GM10266 (cell line): Measurements from ENCODE around the gene COX6A2.

Source experiments
- DNase-seq: peaks from one replicate; pipeline ENCODE4 v3.0.0; 2012; ENCODE audit errors: extremely low spot score
- TF ChIP-seq, protein P1 (sequence below): IDR thresholded peaks from 2 replicates; pipeline ENCODE4 v1.5.1; 2012; ENCODE audit warnings: mild to moderate bottlenecking, low read depth; ENCODE audit not compliant: control insufficient read depth, insufficient read depth; ENCODE audit errors: missing control alignments

The COX6A2 gene

DNA sequence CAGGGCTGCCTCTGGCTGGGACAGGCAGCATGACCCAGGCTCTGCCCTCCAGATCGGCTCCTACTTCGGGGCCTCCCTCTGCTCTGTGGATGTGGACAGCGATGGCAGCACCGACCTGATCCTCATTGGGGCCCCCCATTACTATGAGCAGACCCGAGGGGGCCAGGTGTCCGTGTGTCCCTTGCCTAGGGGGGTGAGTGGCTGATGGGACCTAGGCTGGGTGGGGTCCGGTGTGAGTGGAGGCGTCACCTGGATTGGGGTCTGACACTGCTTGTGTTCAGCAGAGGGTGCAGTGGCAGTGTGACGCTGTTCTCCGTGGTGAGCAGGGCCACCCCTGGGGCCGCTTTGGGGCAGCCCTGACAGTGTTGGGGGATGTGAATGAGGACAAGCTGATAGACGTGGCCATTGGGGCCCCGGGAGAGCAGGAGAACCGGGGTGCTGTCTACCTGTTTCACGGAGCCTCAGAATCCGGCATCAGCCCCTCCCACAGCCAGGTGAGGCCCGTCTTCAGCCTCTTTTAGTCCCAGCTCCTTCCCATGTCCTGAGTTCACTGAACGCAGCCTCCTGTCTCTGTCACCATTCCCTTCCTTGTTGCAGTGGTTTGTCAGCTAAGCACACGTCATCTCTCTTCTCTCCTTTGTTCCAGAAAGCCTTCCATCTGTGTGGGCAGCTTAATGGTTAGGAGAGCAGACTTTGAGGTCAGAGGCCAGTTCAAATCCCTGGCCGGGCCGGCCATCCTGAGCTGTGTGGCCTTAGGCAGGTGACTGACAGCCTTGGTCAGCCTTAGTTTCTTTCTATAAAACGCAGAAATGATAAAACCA is 16.9 kb downstream of the COX6A2 start:
- no peak for DNase-seq
- TF ChIP-seq, protein P1, sequence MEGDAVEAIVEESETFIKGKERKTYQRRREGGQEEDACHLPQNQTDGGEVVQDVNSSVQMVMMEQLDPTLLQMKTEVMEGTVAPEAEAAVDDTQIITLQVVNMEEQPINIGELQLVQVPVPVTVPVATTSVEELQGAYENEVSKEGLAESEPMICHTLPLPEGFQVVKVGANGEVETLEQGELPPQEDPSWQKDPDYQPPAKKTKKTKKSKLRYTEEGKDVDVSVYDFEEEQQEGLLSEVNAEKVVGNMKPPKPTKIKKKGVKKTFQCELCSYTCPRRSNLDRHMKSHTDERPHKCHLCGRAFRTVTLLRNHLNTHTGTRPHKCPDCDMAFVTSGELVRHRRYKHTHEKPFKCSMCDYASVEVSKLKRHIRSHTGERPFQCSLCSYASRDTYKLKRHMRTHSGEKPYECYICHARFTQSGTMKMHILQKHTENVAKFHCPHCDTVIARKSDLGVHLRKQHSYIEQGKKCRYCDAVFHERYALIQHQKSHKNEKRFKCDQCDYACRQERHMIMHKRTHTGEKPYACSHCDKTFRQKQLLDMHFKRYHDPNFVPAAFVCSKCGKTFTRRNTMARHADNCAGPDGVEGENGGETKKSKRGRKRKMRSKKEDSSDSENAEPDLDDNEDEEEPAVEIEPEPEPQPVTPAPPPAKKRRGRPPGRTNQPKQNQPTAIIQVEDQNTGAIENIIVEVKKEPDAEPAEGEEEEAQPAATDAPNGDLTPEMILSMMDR: no peak

DNA sequence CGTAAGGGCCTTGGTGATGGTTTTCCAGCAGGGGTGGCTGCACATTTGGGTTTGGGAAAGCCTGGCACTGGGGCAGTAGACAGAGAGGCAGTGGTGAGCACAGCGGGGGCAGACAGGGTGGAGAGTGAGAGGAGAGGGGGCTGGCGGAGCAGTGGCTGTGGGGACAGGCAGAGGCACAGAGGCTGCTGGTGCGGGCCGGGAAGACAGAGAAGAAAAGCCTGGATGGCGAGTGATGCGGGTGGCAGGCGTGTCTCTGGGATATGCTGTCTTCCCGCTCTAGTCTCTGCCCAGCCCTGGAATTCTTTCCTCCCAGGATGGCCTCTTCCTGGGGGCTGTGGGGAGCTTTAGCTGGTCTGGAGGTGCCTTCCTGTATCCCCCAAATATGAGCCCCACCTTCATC is 18.1 kb downstream of the COX6A2 start:
- TF ChIP-seq, protein P1: no peak
- no peak for DNase-seq

DNA sequence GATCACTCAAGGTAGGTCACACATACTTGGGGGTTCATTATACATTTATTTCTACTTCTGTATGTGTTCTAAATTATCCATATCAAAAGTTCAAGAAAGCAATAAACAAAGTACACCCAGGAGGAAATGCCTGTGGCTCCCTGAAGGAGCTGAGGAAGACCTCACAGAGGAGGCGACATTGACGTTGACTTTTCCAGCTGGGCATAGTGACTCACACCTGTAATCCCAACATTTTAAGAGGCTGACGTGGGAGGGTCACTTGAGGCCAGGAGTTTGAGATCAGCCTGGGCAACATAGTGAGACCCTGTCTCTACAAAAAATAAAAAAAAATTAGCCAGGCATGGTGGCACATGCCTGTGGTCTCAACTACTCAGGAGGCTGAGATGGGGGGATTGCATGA is 18.7 kb downstream of the COX6A2 start:
- TF ChIP-seq, protein P1: no peak
- no peak for DNase-seq

DNA sequence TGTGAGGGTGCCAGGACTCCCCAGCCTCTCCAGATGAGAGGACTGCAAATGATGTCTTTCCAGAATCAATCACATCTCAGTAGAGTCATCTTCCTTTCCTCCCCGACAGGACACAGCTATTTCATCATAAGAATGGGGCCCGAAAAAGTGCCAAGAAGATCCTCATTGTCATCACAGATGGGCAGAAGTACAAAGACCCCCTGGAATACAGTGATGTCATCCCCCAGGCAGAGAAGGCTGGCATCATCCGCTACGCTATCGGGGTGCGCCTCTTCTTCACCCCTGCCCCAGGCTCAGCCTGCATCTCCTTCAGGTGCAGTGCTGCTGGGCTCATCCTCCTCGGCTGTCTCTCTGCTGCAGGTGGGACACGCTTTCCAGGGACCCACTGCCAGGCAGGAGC is 20.8 kb downstream of the COX6A2 start:
- TF ChIP-seq, protein P1: no peak
- DNase-seq: no peak

DNA sequence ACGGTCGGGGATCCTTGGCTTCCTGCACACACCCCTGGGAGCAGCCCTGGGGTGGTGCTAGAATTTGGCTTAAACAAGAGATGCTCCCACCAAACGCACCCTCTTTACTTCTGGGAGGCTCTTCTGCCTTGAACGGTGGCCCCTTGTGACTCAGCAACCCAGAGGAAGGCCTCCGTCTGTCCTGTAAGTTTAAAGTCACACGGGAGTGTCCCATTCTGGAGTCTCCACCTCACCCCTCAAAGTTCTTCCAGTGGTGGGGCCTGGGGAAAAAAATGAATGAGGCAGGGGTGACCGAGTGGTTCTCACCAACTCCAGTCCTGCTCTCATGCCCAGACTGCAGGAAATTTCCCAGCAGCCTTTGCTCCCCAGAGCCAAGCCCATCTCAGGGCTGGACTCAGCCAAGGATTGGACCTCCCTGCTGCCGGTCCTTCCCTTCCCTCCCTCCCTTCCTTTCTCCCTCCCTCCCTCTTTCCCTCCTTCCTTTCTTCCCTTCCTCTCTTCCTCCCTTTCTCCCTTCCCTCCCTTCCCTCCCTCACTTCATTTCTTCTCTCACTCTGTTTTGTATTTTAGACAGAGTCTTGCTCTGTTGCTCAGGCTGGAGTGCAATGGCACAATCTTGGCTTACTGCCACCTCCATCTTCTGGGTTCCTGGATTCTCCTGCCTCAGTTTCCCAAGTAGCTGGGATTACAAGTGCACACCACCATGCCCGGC is 23.7 kb downstream of the COX6A2 start:
- no peak for DNase-seq
- TF ChIP-seq, protein P1: no peak

DNA sequence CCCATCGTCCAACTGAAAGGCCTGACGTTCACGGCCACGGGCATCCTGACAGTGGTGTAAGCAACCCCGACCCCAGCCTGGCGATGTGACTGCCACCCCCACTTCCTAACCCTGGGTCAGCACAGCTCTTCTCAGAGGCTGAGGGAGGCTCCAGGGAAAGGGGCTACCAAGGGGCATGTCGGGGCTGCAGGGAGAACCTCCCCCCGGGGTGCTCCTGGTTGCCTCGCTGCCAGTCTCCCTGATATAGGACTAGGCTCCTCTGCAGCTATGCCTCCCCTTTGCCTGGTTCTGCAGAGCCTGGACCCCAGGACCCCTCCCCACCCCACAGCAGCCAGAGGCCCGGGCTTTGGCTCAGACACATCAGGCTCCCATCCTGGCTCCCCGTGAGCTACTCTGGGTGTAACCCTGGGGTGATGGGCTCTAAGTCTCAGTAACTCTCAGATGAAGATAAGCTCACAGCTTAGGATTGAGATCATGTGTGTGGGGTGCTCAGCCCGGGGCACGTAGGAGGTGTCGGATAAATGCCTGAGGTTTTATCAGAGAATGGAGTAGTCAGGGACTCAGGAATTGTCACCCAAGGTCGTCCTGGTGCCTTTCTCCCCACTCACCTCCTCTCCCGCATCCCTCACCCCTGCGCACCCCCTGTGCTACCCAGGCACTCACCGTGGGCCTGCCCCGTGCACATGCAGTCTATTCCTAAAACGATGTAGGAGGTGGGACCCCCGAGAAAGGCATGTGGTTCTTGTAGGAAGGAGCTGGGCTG is 24.4 kb downstream of the COX6A2 start:
- TF ChIP-seq, protein P1: no peak
- DNase-seq: no peak
